Astrocyte (in vitro differentiated cells and primary cell): ENCODE data around the gene ITPR2. TPM values are rescaled to one million over a fixed set of nuclear protein-coding genes. Genes with fewer than 3 reads are reported as not detected.

Experiments used
- DNase-seq: peaks from one replicate; pipeline ENCODE4 v3.0.0-alpha.2; 2010; ENCODE audit warnings: low read depth
- FAIRE-seq: peaks from 2 replicates; lab custom pipeline; 2011; peaks lifted over from hg19 to GRCh38; lab: Jason Lieb, UNC
- H2AFZ ChIP-seq: 2 replicates; pipeline ENCODE4 v1.6.0; 2012; ENCODE audit warnings: low read depth, low read length, inconsistent platforms
- H3K27ac ChIP-seq: 2 replicates; pipeline ENCODE4 v1.5.1; 2011; ENCODE audit warnings: low read depth, low read length, inconsistent platforms
- H3K27me3 ChIP-seq: 2 replicates; pipeline ENCODE4 v1.6.0; 2011; ENCODE audit warnings: low read length, inconsistent platforms; ENCODE audit not compliant: insufficient read depth
- H3K36me3 ChIP-seq: 2 replicates; pipeline ENCODE4 v1.5.1; 2011; ENCODE audit warnings: low read length, inconsistent platforms; ENCODE audit not compliant: insufficient read depth
- H3K4me1 ChIP-seq: 2 replicates; pipeline ENCODE4 v1.5.1; 2011; ENCODE audit warnings: low read length, inconsistent platforms; ENCODE audit not compliant: insufficient read depth
- H3K4me2 ChIP-seq: 2 replicates; pipeline ENCODE4 v1.6.0; 2012; ENCODE audit warnings: low read length, inconsistent platforms
- H3K4me3 ChIP-seq: 2 replicates; pipeline ENCODE4 v1.5.1; 2011; ENCODE audit warnings: low read depth, mild to moderate bottlenecking, low read length, inconsistent platforms; ENCODE audit not compliant: insufficient read depth
- H3K79me2 ChIP-seq: 2 replicates; pipeline ENCODE4 v1.6.0; 2012; ENCODE audit warnings: mild to moderate bottlenecking, low read length, inconsistent platforms; ENCODE audit not compliant: insufficient read depth
- H3K9ac ChIP-seq: 2 replicates; pipeline ENCODE4 v1.6.0; 2012; ENCODE audit warnings: mild to moderate bottlenecking, low read length, inconsistent platforms
- H3K9me3 ChIP-seq: 2 replicates; pipeline ENCODE4 v1.5.1; 2012; ENCODE audit warnings: low read depth, mild to moderate bottlenecking, low read length, inconsistent platforms; ENCODE audit not compliant: insufficient read depth
- H4K20me1 ChIP-seq: 2 replicates; pipeline ENCODE4 v1.6.0; 2012; ENCODE audit warnings: low read length, inconsistent platforms; ENCODE audit not compliant: insufficient read depth
- H3K27ac Mint-ChIP-seq: one replicate; pipeline ENCODE4 v1.8.0; 2021; ENCODE audit warnings: mild to moderate bottlenecking, mixed read lengths; ENCODE audit not compliant: unreplicated experiment
- H3K27me3 Mint-ChIP-seq: one replicate; pipeline ENCODE4 v1.8.0; 2021; ENCODE audit warnings: low read depth, mixed read lengths; ENCODE audit not compliant: unreplicated experiment
- H3K36me3 Mint-ChIP-seq: one replicate; pipeline ENCODE4 v1.8.0; 2021; ENCODE audit warnings: low read depth, mixed read lengths; ENCODE audit not compliant: unreplicated experiment
- H3K4me1 Mint-ChIP-seq: one replicate; pipeline ENCODE4 v1.8.0; 2021; ENCODE audit warnings: low read depth, mixed read lengths; ENCODE audit not compliant: unreplicated experiment
- H3K4me3 Mint-ChIP-seq: one replicate; pipeline ENCODE4 v1.8.0; 2021; ENCODE audit warnings: mild to moderate bottlenecking, moderate library complexity, mixed read lengths; ENCODE audit not compliant: unreplicated experiment
- H3K9me3 Mint-ChIP-seq: one replicate; pipeline ENCODE4 v1.8.0; 2021; ENCODE audit warnings: mild to moderate bottlenecking, mixed read lengths; ENCODE audit not compliant: unreplicated experiment
- EZH2 ChIP-seq: IDR thresholded peaks from 2 replicates; pipeline ENCODE4 v1.6.1; 2012; ENCODE audit warnings: mild to moderate bottlenecking, low read length, inconsistent platforms; ENCODE audit not compliant: insufficient read depth
- total RNA-seq: library from RNA; stranded (reverse); gene quantifications from 2 replicates; pipeline ENCODE4 v1.2.1, GENCODE V29; 2021
- TF ChIP-seq, protein P1 (sequence below): IDR thresholded peaks from 2 replicates; pipeline ENCODE4 v1.5.1; 2011; ENCODE audit warnings: low read depth, mild to moderate bottlenecking, inconsistent platforms, low read length, moderate library complexity; ENCODE audit not compliant: insufficient read depth

Gene ITPR2
- total RNA-seq, 1 donor from 2014 or later = 24.4 TPM

DNA sequence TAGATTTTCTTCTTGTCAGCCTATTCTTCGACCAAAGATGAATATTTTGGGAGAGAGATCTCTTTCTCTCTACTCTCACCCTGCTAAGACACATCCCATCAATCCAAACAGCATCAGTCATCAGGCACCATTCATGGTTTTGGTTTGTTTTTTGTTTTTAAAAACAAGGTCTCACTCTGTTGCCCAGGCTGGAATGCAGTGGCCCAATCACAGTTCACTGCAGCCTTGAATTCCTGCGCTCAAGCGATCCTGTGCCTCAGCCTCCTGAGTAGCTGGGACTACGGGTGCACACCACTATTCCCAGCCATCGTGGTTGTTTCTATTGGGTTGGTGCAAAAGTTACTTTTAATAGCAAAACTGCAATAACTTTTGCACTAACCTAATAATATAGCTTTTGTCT lies 14.4 kb upstream of the ITPR2 start:
- H3K27me3 Mint-ChIP-seq = no peaks in the 10 kb centered on the region
- TF ChIP-seq, protein P1, sequence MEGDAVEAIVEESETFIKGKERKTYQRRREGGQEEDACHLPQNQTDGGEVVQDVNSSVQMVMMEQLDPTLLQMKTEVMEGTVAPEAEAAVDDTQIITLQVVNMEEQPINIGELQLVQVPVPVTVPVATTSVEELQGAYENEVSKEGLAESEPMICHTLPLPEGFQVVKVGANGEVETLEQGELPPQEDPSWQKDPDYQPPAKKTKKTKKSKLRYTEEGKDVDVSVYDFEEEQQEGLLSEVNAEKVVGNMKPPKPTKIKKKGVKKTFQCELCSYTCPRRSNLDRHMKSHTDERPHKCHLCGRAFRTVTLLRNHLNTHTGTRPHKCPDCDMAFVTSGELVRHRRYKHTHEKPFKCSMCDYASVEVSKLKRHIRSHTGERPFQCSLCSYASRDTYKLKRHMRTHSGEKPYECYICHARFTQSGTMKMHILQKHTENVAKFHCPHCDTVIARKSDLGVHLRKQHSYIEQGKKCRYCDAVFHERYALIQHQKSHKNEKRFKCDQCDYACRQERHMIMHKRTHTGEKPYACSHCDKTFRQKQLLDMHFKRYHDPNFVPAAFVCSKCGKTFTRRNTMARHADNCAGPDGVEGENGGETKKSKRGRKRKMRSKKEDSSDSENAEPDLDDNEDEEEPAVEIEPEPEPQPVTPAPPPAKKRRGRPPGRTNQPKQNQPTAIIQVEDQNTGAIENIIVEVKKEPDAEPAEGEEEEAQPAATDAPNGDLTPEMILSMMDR = no peak
- no peak for TF ChIP-seq EZH2
- H2AFZ ChIP-seq = no peak overlapping the region
- H3K4me1 ChIP-seq = peaks cover 8% of the 10 kb centered on the region
- no peak overlapping the region for H3K4me3 ChIP-seq
- H3K27ac Mint-ChIP-seq = no peak overlapping the region
- no peaks in the 10 kb centered on the region for H3K9me3 Mint-ChIP-seq
- no peak overlapping the region for H3K4me3 Mint-ChIP-seq
- DNase-seq (no peak), FAIRE-seq (no peak)
- no peak overlapping the region for H3K4me2 ChIP-seq
- H3K79me2 ChIP-seq = no peaks in the 10 kb centered on the region
- no peaks in the 10 kb centered on the region for H3K36me3 Mint-ChIP-seq
- H3K4me1 Mint-ChIP-seq = peaks cover 7% of the 10 kb centered on the region
- H3K9me3 ChIP-seq = no peaks in the 10 kb centered on the region
- H3K9ac ChIP-seq = no peak overlapping the region
- H3K27me3 ChIP-seq = peaks cover 3% of the 10 kb centered on the region
- no peaks in the 10 kb centered on the region for H3K36me3 ChIP-seq
- H4K20me1 ChIP-seq = no peaks in the 10 kb centered on the region
- no peak overlapping the region for H3K27ac ChIP-seq

DNA sequence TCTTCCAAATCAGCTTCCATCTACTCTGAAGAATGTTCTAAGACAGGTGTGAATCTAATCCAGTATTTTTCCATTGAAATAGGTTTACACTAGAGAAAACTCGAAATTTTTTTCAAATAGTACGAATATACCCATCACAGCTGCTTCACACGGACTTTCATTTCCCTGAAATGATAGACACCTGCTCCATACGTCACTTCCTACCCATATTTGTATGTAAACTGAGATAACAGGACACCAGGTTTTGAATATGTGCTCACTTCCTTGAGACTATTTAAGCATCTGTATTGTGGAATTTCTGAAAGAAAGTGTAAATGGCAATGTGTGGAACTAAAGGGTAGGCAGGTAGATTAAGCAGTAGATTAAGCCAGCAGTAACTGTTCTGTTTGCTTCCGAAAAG lies 13.4 kb upstream of the ITPR2 start:
- FAIRE-seq (no peak), DNase-seq (no peak)
- no peak for TF ChIP-seq EZH2
- TF ChIP-seq, protein P1 = no peak
- Histone ChIP-seq H3K9me3 (no peaks in the 10 kb centered on the region), H2AFZ (no peak overlapping the region), H3K4me1 (peaks cover 8% of the 10 kb centered on the region), H3K27me3 (peaks cover 3% of the 10 kb centered on the region), H3K27ac (no peak overlapping the region), H4K20me1 (no peaks in the 10 kb centered on the region), H3K79me2 (no peaks in the 10 kb centered on the region), H3K4me3 (no peak overlapping the region), H3K4me2 (peak overlapping the region; percentile 19), H3K9ac (no peak overlapping the region), H3K36me3 (no peaks in the 10 kb centered on the region)
- Mint-ChIP-seq H3K4me3 (no peak overlapping the region), H3K36me3 (no peaks in the 10 kb centered on the region), H3K27ac (no peak overlapping the region), H3K4me1 (peaks cover 7% of the 10 kb centered on the region), H3K27me3 (no peaks in the 10 kb centered on the region), H3K9me3 (no peaks in the 10 kb centered on the region)

DNA sequence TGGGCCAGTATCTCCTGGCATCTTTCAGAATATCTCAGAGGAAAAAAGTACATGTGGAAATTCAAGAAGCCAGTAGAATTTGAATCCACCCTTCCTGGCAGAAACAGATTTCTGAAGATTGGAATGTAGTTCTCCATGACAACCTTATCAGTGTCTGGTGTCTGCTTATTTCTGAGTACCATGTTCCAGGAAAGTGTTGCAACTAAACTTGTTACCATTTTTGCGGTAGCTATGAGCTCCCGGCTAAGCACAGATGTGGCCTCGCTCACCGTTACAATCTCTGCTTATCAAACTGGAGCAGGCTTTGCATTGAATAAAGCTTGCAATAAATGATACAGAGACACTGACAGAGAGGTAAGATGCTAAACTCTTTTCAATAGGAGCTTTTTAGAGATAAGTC lies 13.0 kb upstream of the ITPR2 start:
- no peak overlapping the region for H2AFZ ChIP-seq
- DNase-seq = peak; percentile 97
- H3K4me1 ChIP-seq = peaks cover 8% of the 10 kb centered on the region
- peak overlapping the region; percentile 23 for H3K4me2 ChIP-seq
- Mint-ChIP-seq H3K4me1 (peaks cover 7% of the 10 kb centered on the region), H3K36me3 (no peaks in the 10 kb centered on the region), H3K4me3 (no peak overlapping the region), H3K27me3 (no peaks in the 10 kb centered on the region), H3K27ac (no peak overlapping the region), H3K9me3 (no peaks in the 10 kb centered on the region)
- H3K79me2 ChIP-seq = no peaks in the 10 kb centered on the region
- H3K36me3 ChIP-seq = no peaks in the 10 kb centered on the region
- peaks cover 3% of the 10 kb centered on the region for H3K27me3 ChIP-seq
- TF ChIP-seq, protein P1 = no peak
- TF ChIP-seq EZH2 = no peak
- H3K4me3 ChIP-seq = no peak overlapping the region
- H4K20me1 ChIP-seq = no peaks in the 10 kb centered on the region
- H3K27ac ChIP-seq = no peak overlapping the region
- FAIRE-seq = no peak
- no peaks in the 10 kb centered on the region for H3K9me3 ChIP-seq
- no peak overlapping the region for H3K9ac ChIP-seq
